Astrocyte of the cerebellum (primary cell): ENCODE measurements around the gene NCAM1.

Experiments used
- DNase-seq: peaks from one replicate; pipeline ENCODE4 v3.0.0-alpha.2; 2011; ENCODE audit warnings: low read depth
- H3K4me3 ChIP-seq: 2 replicates; pipeline ENCODE4 v1.5.1; 2011; ENCODE audit warnings: mild to moderate bottlenecking, low read depth, low read length, moderate library complexity
- in situ Hi-C: cut with HindIII; loops from 2 replicates; pipeline ENCODE4 v1.10.0; 2017; ENCODE audit warnings: low sequenced_read_pairs
- TF ChIP-seq, protein P1 (sequence below): IDR thresholded peaks from 2 replicates; pipeline ENCODE4 v1.5.1; 2012; ENCODE audit warnings: low read length, low read depth, moderate library complexity, mild to moderate bottlenecking; ENCODE audit errors: missing control alignments

NCAM1 gene

DNA sequence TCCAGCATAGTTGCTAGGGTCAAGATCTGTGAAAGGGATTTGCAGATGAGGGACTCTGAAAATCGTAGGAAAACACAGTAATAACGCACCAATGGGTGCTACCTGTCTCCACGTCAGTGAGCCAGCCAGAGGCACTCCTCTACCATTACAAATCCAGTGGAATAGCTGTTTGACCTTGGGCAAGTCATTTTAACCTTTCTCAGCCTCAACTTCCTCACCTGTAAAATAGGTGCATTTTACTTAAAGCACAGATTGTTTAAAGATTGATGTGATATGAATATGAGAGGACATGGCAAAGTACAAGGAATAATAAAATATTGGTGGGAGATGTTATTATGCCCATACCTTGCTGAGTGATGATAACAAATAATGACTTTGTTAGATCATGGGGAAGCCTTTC, 205.1 kb downstream of the NCAM1 start:
- TF ChIP-seq, protein P1, sequence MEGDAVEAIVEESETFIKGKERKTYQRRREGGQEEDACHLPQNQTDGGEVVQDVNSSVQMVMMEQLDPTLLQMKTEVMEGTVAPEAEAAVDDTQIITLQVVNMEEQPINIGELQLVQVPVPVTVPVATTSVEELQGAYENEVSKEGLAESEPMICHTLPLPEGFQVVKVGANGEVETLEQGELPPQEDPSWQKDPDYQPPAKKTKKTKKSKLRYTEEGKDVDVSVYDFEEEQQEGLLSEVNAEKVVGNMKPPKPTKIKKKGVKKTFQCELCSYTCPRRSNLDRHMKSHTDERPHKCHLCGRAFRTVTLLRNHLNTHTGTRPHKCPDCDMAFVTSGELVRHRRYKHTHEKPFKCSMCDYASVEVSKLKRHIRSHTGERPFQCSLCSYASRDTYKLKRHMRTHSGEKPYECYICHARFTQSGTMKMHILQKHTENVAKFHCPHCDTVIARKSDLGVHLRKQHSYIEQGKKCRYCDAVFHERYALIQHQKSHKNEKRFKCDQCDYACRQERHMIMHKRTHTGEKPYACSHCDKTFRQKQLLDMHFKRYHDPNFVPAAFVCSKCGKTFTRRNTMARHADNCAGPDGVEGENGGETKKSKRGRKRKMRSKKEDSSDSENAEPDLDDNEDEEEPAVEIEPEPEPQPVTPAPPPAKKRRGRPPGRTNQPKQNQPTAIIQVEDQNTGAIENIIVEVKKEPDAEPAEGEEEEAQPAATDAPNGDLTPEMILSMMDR, result no peak
- no peak for DNase-seq
- in situ Hi-C loops, result no loop called here
- no peak overlapping the region for H3K4me3 ChIP-seq

DNA sequence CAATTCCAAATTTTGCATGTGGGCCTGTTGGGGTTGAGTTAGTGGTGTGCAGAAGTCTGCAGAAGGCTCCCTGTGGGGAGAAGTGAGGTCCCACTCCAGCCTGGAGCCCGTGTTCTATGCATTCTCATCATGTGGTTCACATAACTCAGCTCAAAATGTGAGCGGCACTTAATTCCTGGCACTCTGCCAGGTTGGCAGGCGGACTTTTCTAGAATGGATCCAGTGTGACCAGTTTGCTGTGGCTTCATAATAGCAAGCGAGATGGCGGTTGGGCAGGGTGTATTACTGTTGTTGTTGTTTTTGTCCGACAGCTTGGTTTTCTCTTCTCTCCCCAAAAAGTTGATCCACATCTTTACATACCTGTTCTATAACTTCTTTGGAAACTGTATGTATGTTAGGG, 206.4 kb downstream of the NCAM1 start:
- H3K4me3 ChIP-seq, result no peak overlapping the region
- in situ Hi-C loops, result no loop called here
- TF ChIP-seq, protein P1, result no peak
- DNase-seq, result no peak

DNA sequence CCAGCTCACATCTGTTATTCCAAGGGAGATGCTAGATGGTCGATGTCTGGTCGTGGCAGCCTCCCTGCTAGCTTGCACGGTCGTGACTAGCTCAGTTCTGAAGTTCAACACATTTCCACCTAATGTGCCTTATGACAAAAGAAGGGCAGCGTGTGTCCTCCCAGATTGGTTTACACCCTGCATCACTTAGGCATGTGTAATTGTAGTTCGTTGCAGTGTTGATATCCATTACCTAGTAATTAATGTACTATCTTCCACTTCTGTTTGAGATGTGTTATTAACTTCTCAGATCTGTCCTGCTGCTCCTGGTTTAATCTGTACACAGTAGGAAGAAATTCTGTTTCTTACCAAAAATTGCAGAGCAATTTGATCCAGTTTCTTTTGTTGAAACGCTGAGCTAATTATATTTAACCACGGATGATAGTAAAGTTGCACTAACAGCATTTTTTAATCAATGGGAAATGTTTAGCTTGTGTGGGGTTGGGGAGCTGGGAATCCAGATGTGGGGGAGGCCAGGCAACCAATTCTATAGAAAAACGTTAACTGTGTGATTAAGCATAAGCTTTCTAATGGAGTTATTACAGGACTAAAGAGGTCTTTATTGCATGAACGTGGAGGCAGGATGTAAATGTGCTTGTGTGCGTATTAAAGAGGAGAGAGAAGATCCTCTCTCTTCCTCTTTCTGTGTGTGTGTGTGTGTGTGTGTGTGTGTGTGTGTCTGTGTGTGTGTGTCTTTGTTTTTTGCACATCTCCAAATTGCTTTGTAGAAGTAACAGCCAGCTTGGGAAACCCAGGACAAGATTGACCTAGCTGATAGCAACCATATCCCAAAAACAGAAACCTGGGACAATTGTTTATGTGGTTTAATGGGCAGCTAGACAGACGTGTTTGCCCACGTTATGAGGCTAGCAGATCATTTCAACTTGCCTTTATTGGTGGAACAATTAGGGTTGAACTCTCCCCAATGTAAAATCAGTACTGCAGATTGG, 207.4 kb downstream of the NCAM1 start:
- no peak for DNase-seq
- TF ChIP-seq, protein P1, result no peak
- in situ Hi-C loops, result no loop called here
- H3K4me3 ChIP-seq, result no peak overlapping the region

DNA sequence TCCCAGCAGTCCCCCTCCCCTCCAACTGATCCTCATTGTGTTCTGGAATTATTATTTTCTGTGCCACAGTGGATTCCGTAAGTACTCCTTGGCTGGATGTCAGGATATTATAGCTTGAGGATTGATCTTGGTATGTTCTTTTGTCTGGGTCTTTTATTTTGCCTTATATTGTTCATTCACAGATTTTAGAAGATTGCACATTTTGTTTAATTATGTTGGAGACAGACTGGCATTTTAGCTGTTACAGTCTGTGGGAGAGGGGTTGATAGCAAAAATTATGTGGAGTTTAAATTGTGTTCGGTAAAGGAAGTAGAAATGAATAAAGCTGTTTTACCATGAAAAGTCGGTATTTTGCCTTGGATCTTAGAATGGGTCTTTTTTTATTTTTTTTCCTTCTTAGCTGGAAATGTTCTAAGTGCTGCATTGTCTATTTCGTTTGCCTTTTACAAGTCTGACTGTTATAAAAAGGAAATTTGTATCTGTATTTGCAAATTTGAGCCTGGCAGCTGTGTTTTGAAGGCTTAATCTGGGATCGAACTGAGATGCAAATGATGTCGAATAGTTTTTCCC, 211.2 kb downstream of the NCAM1 start:
- TF ChIP-seq, protein P1, result no peak
- in situ Hi-C loops, result no loop called here
- no peak for DNase-seq

DNA sequence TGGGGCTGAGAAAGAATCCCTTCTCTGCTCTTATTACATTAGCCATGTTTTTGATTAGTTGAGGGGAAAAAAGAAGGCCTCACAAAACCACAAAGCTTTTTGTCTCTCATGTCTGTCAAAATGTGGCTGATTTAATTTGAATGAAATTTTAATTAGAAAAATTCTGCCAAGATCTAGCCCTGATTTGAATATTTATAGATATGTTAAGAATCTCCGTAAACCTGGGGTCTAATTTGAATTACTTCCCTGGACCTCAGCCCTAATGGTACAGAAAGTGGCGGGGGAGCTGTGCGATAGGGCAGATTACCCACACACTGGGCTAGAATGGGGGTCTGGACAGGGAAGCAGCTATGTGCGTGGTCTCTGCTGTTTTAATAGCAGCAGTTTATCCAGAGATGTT, 211.9 kb downstream of the NCAM1 start:
- in situ Hi-C loops, result no loop called here
- no peak overlapping the region for H3K4me3 ChIP-seq
- TF ChIP-seq, protein P1, result no peak
- no peak for DNase-seq

More for the DNA sequence above, 211.2 kb downstream of the NCAM1 start:
- H3K4me3 ChIP-seq, result no peak overlapping the region

DNA sequence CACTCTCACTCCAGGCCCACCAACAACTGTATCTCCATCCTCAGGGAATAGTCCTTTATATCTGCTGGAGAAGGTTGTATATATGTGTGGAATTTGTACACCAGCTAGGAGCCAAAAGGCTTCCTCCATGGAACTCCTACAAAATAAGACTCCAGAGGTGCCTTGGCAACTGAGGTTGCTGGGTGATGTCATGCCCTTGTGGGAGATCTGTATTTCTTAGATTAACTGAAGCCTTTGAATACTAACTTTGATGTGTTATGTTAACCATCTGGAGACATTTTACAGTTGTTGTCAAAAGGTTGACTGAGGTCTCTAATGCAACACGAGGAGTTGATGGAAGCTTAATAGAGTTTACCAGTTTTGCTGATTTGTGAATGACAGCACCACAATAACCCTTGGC, 213.7 kb downstream of the NCAM1 start:
- TF ChIP-seq, protein P1, result no peak
- no peak for DNase-seq
- in situ Hi-C loops, result no loop called here

More for the DNA sequence above, 213.7 kb downstream of the NCAM1 start:
- H3K4me3 ChIP-seq, result no peak overlapping the region
